Activated CD4-positive, alpha-beta T cell treated with anti-CD3 and anti-CD28 coated beads, Interleukin-2, amount 50 U/mL, for 48 hours (primary cell): Measurements from ENCODE around the gene ALDH1B1.

Experiments used
- DNase-seq, 2 experiments: peaks; one replicate each; pipeline ENCODE4 v3.0.0-alpha.2; 2020

The ALDH1B1 gene

GRCh38 chr9:38441347-38442085 is 49.0 kb downstream of the ALDH1B1 start:
- no peak for DNase-seq

- no peak for DNase-seq
Measured at GRCh38 chr9:38442473-38443096, 50.1 kb downstream of the ALDH1B1 start.

GRCh38 chr9:38443181-38443580 is 50.7 kb downstream of the ALDH1B1 start:
- DNase-seq: no peak

DNA sequence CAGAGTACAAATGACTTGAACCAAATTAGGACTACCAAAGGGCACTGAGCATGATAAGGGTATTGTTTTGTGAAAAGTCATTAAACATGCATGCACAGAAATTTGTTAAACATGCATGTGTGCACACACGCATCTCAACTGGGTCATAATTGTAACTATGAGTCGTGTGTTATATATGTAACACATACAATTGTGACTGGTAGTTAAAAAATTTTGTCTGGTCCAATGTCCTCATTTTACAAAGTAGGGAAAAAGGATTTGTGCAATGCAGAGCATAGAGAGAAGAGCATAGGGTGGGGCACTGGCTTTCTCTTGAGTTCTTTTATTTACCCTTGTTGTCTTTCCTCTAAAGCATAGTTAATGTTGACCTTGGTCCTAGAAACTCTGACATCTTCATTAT is 51.1 kb downstream of the ALDH1B1 start:
- DNase-seq: no peak

DNA sequence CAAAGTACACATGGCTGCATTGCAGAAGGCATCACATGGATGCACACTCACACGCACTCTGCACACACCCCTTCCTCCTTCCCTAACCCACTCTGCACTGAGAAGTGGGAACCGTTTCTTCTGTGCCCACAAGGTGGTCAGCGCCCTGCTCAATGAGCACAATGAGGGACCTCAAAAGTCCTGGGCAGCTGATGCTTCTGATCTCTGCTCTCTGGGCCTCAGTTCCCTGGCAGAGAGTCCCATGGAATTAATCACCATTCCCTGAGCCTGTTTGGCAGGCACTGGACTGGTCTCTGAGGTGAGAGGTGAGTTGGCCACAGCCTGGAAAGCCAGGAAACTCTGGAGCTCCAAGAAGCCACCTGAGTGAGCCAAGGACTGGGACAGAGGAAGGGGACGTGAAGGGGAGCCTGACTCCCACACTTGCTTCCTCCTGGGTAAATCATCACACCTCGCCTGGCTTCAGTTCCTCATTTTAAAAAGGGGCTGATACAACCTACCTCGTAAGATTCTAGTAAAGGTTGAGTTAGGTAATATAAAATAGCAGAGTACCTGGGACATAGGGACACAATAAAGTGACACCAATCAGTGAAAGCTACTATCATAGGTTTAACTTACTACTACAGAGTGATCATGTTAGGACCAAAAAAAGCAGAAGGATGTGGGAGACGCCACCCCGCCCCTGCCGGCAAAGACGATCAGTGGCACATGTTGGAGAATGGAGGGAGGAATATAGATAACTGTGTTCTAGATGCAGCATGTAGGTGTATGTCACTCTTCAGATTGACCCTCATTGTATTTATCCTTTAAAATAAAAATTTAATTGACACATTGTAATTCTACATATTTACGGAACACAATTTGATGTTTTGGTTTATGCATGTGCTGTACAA is 52.9 kb downstream of the ALDH1B1 start:
- DNase-seq: no peak

GRCh38 chr9:38447703-38448102 is 55.2 kb downstream of the ALDH1B1 start:
- no peak for DNase-seq
